GM19468 (cell line): ENCODE measurements around the gene RCSD1.
"Not testable (repeated sequence)": the region's sequence is repeated elsewhere in the genome, so short reads cannot be mapped to it uniquely, and the experiment has no call there.

Experiments
- ATAC-seq: cut with Tn5 transposase; IDR thresholded peaks from one replicate; pipeline ENCODE4 v1.9.1; 2021; ENCODE audit warnings: mild to moderate bottlenecking, moderate library complexity, moderate number of reproducible peaks; ENCODE audit not compliant: unreplicated experiment; ENCODE audit errors: extremely low read depth

Gene RCSD1, protein sequence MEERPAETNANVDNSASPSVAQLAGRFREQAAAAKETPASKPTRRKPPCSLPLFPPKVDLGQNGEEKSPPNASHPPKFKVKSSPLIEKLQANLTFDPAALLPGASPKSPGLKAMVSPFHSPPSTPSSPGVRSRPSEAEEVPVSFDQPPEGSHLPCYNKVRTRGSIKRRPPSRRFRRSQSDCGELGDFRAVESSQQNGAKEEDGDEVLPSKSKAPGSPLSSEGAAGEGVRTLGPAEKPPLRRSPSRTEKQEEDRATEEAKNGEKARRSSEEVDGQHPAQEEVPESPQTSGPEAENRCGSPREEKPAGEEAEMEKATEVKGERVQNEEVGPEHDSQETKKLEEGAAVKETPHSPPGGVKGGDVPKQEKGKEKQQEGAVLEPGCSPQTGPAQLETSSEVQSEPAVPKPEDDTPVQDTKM

DNA sequence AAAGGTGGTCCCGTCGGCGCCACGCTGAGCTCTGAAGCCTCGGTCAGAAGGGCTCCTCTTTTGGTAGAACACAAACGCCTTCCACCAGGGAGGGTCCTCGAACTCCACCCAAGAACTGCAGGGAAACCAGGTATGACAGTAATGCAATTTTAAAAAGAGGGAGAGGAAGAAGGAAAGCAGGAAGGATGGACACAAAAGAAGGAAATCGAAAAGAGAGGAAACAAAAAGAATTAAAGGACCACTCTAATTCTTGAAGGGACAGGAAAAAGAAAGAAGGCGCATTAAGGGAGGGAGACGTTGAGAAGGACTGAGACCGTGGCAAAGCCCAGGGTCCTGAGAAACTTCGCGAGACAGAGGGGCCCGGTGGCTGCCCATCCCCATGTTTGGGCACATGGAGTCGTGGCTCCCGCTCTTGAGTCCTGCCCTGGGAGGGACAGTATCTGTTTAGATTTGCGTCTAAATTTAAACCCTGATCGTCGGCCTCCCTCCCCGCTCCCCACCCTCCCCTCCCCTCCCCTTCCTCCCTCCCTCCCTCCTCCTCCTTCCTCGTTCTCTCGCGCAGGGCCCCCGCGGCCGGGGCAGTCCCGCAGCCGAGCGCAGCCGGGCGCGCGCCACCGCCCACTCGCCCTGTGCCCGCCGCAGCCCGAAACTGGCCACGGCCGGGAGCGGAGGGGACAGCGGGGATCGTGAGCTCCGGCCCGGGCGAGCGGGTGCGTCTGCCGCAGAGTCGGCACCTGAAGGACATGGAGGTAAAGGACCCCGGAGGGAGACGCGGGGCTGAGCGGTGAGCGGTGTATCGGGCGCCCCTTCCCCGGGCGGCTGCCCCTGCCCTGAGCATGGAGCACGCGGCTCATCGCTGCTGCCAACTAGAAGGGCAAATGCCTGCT is at the start of gene RCSD1:
RCSD1 (plus strand) TSS at position 552 of the 887 bp plus-strand sequence; CDS start at position 744, 192 bp downstream.
- ATAC-seq = peak; percentile 19

DNA sequence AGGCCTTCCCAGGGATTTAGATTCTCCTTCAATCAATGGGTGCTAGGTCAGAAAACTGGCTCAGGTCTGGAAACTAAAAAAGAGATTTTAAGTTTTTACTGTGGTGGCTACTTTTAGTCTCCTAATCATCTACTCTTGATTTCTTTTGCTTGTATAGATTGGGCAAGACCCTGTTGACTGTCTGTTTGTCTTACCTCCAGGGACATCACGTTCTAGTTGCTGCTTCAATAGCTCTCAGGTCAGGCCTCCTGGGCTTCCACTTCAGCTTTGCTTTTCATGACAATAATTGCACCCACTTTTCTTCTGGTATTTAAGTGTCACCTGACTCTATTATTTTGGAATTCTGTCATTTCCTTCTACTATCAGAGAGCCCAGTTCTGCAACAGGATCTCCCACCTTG is 48.0 kb upstream of the RCSD1 start:
- ATAC-seq = no peak

DNA sequence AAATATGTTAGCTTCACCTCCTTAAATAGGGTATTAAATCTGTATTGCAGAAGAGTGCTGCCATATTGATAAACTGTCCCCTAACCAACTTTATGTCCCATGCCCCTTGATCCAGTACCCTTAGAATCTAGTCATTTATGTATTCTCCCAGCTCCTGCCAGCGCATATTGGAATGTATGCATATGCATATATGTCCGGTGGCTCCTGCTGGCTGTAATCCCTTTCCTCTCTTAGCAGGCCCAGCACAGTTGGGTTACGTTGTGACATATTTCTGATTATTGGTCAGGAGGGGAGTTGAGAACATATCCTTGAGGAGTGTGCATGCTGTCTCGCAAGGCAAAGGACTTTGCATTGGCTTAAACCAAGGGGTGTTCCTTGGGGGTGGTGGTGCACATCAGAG is 47.3 kb upstream of the RCSD1 start:
- no peak for ATAC-seq

DNA sequence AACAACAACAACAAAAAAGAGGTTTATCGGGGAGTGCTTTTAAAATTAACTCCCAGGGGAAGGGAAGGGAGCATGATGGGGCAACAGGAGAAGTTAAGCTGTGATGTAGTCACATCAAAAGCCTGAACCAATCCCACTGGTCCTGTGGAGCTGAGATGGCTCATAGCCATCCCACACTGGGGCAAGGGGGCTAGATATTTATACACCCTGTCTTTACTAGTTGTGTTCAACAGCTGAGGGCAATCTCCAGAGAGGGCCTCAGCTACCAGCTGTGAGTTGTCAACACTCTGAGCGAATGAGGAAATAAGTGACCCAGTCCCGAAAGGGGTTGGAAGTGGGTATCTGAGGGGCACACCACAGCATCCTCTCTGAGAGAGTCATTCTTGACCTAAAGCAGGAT is 45.5 kb upstream of the RCSD1 start:
- ATAC-seq = no peak

DNA sequence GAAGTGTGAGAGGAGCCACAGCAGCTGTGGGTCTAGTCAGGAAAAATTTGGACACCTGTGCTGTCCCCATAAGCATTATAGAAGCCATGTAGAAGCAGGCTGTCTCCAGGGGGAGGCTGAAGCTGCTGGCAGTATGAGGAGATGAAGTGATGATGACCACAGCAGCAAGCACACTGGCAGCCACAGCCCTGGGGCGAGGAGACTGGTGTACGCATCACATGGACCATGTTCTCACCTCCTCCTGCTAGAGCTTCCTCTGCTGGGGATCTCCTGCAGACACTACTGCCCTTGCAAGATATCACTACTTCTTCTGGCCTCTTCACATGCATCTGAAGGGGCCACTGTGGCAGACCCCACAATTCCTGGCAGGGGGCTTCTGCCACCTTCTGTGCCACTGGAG is 42.7 kb upstream of the RCSD1 start:
- no peak for ATAC-seq

DNA sequence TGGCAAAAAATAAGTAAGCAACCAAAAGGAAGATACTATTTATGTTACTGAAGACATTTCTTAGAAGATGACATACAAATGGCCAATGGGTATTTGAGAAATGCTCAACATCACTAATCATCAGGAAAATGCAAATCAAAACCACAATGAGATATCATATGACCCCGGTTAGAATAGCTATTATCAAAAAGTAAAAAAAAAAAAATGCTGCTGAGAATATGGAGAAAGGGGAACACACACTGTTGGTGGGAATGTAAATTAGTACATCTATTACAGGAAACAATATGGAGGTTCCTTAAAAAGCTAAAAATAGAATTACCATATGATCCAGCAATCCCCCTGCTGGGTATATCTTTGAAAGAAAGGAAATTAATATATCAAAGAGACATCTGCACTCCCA is 42.2 kb upstream of the RCSD1 start:
- ATAC-seq = no peak

DNA sequence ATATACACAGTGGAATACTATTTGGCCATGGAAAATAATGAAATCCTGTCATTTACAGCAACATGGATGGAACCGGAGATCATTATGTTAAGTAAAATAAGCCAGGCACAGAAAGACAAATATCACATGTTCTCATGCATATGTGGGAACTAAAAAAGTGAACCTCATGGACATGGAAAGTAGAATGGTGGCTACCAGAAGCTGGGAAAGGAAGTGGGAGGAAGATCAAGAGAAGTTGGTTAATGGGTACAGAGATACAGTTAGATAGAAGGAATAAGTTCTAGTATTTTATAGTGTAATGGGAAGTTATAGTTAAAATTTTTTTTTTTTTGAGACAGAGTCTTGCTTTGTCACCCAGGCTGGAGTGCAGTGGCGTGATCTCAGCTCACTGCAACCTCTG is 41.7 kb upstream of the RCSD1 start:
- no peak for ATAC-seq

DNA sequence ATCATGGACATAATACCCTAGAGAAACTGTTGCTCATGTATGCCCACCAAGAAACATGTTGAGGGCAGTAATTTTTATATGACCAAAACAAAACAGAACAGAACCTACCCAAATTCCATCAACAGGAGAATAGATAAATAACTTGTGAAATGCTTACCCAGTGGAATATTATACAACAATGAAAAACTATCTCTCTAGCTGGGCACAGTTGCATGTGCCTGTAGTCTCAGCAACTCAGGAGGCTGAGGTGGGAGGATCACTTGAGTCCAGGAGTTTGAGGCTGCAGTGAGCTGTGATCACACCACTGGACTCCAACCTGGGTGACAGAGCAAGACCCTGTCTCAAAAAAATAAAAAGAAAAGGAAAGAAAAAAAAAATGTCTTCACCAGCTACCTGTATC is 37.6 kb upstream of the RCSD1 start:
- no peak for ATAC-seq

DNA sequence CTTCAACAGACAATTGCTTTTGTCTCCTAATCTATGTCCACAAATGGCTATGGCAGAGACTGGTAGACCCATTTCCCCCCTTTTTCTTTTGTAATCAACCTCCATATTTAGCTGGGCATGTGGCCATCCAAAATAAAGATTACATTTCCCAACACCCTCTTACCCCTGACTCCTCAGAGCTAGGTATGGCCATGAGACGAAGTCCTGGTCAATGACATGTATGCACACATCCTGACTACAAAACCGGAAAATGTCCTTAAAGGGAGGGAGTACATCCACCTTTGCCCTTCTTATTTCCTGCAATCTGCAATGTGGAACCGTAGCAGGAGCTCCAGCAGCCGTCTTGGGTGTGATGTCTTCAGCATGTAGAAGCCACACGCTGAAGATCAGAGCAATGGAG is 36.2 kb upstream of the RCSD1 start:
- no peak for ATAC-seq

DNA sequence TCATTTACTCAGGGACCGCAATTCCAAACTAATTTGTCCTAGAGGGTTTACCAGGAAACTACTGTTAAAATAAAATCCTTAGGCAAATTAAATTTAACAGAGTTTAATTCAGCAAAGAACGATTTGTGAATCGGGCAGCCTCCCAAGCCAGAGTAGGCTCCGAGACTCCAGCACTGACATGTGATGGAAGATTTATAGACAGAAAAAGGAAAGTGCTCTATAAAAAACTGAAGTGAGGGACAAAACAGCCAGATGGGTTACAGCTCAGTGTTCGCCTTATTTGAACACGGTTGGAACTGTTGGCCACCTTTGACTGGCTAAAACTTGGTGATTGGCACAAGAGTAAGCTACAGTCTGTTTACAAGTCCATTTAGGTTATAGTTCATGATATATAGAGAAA is 35.2 kb upstream of the RCSD1 start:
- ATAC-seq = no peak

DNA sequence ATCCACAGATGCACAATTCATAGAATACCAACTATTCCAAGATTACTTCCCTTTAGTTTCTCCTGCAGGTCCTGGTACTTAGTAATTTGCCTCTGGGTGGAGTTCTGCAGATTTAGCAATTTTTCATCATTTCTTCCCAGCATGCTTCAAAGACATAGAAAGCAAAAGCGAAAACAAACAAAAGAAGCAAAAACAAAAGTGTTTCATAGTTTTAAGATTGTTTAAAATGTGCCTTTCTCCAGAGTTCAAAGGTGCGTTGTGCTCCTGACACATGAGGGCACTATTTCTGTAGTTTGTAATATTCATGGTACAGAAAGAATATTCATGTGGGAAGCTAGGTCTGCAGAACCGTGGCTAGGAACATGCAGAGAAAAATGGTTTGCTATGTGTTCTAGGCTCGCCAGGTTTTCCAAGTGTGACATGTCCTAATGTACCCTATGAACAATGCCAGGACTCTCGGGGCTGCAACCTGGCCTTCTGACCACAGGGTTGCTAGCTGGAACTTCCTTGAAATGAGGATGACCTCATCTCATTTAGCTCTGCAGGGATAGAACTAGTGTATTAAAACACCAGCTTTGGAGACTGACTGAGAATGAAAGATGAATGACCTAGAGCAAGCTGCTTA is 30.0 kb upstream of the RCSD1 start:
- peak; percentile 83 for ATAC-seq

DNA sequence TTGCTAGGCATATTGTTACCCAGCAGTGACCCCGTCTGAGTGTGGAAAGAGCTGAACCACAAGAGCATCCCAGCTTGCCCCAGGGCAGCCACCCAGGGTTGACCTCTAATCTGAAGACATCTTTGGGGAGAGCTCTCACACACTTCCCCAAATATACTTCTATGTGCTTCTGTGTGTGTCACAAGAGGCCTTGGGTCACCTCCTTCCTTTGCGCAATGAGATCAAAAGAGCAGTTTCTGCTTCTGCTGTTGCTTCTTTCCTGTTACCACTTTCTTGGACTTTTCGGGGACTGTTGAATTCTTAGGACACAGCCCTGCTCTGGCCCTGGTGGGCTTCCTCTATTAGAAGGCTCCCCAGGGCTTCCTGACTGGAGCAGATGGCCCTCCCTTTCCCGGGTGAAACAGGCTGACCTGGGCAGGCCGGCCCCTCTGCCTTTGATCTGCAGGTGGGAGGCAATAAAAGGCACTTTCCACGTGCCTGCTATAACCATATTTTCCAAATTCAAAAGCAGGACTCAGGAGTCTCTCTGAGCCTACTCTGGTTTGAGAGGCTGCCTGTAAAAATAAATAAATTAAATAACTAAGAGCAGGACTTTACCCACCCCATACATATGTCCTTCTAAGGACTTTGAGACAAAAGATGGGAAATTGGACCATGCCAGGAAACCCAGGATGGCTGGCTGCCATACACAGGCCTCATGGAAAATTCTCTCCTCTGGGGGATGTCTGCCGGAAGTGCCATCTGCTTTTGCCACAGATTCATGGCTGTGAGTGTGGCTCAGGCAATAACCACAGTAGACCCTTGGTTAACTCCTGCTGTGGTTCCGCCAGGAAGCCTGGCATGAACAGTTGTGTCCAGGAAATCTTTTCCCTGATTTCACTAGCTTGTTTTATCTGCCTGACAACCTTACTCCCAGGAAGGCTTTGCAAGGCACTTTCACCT is 28.3 kb upstream of the RCSD1 start:
- no peak for ATAC-seq

DNA sequence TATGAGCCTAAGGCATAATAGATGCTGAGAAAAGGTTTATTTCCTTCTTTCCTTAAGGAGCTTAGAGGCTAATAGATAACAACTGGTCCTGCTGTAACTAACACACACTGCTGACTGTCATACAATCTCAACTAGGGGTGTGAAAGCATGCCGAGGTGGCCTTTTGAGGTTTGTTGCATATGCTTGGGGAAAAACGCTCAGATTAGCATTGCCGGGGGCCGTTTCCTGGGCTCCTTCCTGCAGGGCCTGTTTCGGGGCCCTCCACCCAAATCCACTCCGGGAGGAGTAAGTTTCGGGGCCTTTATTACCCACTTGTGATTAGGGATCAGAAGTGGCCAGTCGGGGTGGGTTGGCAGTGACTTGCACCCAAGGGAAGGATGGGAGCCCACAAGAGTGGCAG is 27.2 kb upstream of the RCSD1 start:
- ATAC-seq = no peak

DNA sequence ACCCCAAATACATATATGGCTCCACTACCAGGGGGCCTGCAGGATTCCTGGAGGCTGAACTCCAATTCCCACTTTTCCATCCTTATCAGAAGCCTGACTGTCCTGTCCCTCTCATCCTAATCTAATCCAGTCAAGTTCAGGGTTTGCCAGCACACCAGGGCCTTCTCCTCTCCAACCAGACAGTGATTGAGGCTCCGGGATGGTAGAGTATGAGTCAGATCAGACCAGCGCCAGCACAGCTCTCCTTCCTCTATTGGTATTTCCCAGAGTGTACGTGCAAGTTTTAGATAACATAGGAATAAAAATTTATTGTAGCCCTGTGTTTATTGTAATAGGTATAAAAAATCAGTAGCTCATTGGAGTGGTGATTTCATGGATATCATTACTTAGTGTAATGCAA is 24.5 kb upstream of the RCSD1 start:
- ATAC-seq = no peak

DNA sequence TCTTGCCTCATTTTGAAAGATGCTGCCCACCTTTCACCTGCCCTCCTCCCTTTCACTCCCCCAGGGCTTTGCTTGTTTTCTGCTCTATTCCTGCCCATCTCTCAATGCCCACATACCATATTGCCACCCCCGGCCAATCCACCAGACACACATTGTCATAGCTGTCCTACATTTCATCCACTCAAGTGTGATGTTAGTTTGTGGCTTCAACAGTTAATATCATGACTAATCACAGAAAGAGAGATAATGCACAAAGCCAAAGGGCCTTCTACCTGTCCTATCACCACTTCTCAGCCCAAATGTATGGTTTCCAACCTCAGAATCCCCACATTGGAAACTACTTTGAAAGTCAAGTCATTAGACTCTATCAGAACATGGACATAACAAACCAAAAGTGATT is 18.0 kb upstream of the RCSD1 start:
- no peak for ATAC-seq

DNA sequence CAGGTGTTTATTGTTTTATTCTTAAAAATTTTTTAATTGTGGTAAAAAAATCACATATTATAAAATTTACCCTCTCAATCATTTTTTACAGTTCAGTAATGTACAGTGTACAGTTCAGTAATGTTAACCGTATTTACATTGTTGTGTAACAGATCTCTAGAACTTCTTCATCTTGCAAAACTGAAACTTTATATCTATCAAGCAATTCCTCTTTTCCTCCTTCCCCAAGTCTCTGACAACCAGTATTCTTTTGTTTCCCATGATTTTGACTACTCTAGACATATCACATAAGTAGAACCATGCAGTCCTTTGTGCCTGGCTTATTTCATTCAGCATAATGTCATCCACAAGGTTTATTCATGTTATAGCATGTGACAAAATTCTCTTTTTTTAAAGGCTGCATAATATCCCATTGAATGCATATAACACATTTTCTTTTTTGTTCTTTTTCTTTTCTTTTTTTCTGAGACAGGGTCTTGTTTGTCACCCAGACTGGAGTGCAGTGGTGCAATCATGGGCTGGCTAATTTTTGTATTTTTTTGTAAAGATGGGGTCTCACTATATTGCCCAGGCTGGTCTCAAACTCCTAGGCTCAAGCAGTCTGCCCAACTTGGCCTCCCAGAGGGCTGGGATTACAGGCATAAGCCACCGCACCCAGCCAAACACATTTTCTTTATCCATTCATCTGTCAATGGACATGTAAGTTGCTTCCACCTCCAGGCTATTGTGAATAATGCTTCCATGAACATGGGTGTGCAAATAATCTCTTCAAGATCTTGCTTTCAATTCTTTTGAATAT is 17.2 kb upstream of the RCSD1 start:
- ATAC-seq = no peak

DNA sequence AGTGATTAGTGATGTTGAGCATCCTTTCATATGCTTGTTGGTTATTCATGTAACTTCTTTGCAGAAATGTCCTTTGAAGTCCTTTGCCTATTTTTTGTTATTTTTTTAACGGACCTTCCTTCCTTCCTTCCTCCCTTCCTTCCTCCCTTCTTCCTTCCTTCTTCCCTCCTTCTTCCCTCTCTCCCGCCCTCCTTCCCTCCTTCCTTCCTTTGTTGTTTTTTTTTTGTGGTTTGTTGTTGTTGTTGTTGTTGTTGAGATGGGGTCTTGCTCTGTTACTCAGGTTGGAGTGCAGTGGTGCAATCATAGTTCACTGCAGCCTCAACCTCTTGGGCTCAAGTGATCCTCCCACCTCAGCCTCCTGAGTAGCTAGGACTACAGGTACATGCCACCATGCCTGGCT is 16.0 kb upstream of the RCSD1 start:
- not testable (repeated sequence) for ATAC-seq

DNA sequence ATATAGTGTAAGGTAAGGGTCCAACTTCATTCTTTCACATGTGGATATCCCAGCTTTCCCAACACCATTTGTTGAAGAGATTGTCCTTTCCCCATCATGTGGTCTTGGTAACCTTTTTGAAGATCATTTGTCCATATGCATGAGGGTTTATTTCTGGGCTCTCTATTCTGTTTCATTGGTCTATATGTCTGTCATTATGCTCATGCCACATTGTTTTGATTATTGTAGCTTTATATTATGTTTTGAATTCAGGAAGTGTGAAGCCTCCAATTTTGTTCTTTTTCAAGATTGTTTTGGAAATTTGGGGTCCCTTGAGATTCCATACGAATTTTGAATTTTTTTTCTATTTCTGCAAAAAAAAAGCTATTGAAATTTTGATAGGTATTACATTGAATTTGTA is 15.2 kb upstream of the RCSD1 start:
- ATAC-seq = no peak

DNA sequence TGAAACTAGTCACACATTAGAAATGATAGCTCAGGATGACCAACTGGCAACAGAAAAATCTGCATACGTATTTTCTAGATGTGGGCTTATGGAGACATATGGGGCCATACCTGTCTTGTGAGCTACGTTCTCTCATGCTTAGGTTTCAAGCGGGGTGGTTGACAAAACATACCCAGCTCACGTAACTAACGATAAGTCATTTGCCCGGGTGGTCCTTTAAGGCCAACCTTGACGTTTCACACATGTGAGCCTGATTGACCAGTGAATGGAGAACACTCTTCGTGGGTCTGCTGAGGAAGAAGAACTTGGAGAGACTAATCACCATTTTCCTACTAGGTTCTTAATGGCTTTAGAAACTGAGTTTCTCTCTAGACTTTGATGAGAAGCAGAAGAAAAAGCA is 13.5 kb upstream of the RCSD1 start:
- no peak for ATAC-seq
